GM12872 (cell line): Measurements from ENCODE around the gene SSH2.

ENCODE experiments used
- TF ChIP-seq, protein P1 (sequence below): IDR thresholded peaks from 3 replicates; pipeline ENCODE4 v1.5.1; 2011; ENCODE audit warnings: low read depth, mild to moderate bottlenecking, low read length, moderate library complexity; ENCODE audit not compliant: insufficient read depth

The SSH2 gene

DNA sequence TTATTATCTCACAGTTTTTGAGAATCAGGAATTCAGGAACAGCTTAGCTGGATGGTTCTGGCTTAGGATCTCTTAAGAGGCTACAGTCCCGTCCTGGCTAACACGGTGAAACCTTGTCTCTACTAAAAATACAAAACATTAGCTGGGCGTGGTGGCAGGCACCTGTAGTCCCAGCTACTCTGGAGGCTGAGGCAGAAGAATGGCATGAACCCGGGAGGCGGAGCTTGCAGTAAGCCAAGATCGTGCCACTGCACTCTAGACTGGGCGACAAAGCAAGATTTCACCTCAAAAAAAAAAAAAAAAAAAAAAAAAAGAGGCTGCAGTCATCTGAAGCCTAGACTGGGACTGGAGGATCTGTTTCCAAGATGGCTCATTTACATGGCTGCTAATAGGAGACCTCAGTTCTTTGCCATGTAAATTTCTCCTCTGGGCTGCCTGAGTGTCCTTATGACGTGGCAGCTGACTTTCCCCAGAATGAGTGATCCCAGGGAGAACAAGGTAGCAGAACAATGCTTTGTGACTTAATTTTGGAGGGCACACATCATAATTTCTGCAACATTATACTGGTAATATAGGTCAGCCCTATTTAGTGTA is 211.5 kb downstream of the SSH2 start:
- TF ChIP-seq, protein P1, sequence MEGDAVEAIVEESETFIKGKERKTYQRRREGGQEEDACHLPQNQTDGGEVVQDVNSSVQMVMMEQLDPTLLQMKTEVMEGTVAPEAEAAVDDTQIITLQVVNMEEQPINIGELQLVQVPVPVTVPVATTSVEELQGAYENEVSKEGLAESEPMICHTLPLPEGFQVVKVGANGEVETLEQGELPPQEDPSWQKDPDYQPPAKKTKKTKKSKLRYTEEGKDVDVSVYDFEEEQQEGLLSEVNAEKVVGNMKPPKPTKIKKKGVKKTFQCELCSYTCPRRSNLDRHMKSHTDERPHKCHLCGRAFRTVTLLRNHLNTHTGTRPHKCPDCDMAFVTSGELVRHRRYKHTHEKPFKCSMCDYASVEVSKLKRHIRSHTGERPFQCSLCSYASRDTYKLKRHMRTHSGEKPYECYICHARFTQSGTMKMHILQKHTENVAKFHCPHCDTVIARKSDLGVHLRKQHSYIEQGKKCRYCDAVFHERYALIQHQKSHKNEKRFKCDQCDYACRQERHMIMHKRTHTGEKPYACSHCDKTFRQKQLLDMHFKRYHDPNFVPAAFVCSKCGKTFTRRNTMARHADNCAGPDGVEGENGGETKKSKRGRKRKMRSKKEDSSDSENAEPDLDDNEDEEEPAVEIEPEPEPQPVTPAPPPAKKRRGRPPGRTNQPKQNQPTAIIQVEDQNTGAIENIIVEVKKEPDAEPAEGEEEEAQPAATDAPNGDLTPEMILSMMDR = no peak

DNA sequence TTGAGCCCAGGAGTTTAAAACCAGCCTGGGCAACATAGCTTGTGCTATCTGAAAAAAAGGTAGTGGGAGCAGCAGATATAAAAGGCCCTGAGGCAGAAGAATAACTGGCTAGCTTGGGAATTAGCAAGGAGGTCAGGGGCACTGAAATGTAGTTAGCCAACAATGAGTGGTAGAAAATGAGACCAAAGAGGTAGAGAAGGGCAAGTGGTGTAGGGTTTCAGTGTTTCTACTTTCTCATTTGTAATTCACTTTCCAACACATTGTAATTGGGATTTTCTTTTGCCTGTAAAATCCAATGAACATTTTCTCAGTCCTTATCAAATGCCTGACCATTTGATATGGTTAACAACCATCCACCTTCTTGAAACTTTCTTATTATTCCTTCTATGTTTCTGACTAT is 212.2 kb downstream of the SSH2 start:
- TF ChIP-seq, protein P1 = no peak

DNA sequence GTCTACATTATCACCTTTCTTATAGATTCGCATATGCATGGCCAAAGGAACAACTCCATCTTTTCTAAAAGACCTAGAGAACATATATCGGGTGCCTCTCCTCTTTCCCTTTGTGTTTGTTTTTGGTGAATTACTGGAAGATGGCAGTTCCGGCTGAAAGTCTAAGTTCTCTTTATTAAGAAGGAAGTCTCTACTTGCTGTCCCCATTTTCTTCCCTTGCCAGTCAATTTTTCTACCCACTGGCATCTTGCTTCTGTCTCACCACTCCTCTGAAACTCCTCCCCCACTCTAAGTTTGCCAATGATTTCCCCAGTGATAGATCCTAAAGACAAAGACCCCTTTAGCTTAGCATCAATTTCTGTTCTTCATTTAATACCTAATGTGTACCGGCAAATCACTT is 213.5 kb downstream of the SSH2 start:
- TF ChIP-seq, protein P1 = no peak

DNA sequence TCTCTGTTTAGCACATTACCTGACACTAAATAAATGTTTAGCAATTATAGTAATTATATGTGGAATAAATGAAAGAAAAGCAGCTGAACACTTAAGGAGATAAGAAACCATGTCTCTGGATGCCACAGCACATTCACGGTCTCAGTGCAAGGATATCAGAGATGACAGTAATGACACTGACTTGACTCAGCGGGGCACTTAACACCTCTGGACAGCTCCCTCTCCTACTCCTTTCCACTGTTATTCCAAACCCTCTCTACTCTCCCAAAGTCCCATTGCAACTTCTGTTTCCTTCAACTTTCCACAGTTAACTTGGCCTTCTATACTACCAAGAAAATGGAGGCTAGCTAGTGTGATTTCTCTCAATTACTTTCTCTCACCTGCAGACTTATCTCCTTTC is 214.3 kb downstream of the SSH2 start:
- TF ChIP-seq, protein P1 = no peak

DNA sequence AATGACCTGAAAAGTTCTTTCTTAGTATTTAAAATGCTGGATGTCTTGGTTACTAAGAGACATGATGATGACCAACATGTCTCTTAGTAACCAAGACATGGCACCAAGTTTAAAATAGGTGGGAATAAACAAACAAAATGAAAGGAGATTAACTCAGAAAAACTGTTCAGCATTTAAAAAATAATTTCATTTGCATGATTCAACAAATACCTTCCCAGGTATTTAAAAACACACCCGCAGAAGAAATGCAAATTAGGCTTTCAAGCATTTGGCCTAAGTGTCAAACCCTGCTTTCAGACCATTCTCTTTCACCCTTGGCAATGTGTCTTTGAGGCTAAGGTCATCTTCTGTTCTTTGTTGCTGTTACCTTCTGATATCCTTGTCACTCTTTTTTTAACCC is 215.9 kb downstream of the SSH2 start:
- TF ChIP-seq, protein P1 = no peak

DNA sequence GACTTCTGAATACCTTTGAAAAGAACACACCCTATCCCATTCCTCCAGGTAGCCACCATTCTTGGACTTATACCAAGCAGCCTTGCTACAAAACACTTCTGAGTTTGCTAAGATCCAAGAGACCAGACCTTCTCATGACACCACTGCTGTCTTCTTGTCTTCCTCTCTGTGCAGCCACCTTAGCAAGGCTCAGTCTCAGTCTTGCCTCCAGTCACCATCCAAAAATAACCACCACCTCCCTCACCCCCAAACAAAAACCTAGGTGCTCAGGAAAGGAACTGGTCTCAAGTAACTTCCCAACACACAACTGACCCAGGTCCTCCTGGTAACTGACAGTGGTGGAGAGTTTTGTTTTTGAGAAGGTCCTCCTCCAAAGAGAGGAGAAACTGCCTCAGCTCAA is 216.4 kb downstream of the SSH2 start:
- TF ChIP-seq, protein P1 = no peak

DNA sequence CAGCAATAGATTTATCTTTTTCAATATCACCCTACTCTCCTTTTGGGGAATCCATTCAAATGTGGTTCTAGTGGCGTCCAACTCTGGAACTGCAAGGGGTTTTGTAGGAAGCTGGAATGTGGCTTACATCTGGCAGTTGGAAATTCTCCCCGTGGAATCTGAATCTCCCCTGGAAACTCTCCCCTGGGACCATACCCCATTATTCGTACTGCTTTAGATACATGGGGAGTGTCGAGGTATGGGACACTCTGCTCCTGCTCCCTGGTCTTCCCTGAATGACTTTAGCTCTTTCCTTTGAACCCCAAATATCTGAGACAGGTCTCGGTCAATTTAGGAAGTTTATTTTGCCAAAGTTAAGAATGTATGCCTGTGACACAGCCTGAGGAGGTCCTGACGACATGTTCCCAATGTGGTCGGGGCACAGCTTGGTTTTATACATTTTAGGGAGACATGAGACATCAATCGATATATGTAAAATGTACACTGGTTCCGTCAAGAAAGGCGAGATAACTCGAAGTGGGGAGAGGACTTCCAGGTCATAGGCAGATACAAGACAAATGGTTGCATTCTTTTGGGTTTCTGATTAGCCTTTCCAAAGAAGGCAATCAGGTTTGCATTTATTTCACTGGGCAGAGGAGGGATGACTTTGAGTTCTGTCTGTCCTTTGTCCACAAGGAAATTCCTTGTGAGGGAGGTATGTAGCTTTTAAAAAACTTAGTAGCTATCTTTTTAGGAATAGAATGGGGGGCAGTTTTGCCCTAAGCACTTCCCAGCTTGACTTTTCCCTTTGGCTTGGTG is 218.2 kb downstream of the SSH2 start:
- TF ChIP-seq, protein P1 = no peak
